ENCODE results near the gene LRP2BP.

- TF ChIP-seq CTCF (IDR thresholded peaks at IDR 0.05), result no peak
- TF ChIP-seq POLR2A (IDR thresholded peaks at IDR 0.05), result no peak
- TF ChIP-seq POLR2AphosphoS5 (IDR thresholded peaks at IDR 0.05), result no peak
- no peak for TF ChIP-seq EP300 (IDR thresholded peaks at IDR 0.05)
These were observed 77.8 kb downstream of the LRP2BP start for GRCh38 chr4:185317880-185318279.

All from gastroesophageal sphincter (tissue), 3 donors.